Measurements from ENCODE around the gene TIMM23.

GRCh38 chr10:46035923-46036849 lies 63.9 kb downstream of the TIMM23 start:
- TF ChIP-seq GATA2 (IDR thresholded peaks at IDR 0.05; ENCODE audit: low read depth, low read length) (no peak), GATA3 (IDR thresholded peaks at IDR 0.05; ENCODE audit: low read depth, low read length) (no peak)

Data from SH-SY5Y (cell line).